Stimulated activated CD4-positive, alpha-beta T cell treated with anti-CD3 and anti-CD28 coated beads, Interleukin-1b, Interleukin-23, amount 100 ng/mL, for 24 hours (primary cell): ENCODE results near the gene GTF2F1.
A peak's percentile ranks its signal among the peaks of the same experiment; 100 is the strongest.
"Not testable (repeated sequence)": the region's sequence is repeated elsewhere in the genome, so short reads cannot be mapped to it uniquely, and the experiment has no call there.

Experiments
- DNase-seq, 4 experiments: peaks; one replicate each; pipeline ENCODE4 v3.0.0-alpha.2; 2020; ENCODE audit warnings: low read depth in 4 of 4, low spot score in 1 of 4

The GTF2F1 gene

DNA sequence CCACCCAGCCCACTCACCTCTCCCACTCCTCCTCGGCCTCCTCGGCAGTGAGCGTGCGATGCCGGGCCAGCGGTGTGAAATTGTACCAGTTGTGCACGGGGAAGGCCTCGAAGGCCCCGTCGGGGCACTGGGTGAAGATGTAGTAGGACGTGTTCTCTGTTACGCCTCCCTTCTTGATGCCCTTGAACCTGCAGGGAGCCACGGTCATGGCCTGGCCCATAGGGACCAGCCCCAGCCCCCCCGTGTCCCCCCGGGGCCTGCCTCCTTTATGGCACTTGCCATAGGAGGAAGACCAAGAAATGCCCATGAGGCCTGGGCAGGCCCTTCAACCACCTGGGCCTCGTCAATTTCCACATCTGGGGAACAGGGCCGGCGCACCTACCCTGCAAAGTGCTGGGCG lies 5.6 kb downstream of the GTF2F1 start:
- DNase-seq = no peak

DNA sequence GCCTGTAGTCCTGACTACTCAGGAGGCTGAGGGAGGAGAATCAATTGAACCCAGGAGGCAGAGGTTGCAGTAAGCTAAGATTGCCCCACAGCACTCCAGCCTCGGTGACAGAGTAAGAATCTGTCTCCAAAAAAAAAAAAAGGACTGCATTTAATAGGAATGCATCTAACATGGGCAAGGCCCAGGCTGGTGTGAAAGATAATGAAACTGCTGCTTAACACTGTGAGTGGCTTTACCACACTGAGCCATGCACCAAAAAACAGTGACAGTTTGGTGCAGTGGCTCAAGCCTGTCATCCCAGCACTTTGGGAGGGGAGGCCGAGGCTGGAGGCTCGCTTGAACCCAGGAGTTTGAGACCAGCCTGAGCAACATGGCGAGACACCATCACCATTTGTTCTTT lies 8.6 kb downstream of the GTF2F1 start:
- no peak for DNase-seq

DNA sequence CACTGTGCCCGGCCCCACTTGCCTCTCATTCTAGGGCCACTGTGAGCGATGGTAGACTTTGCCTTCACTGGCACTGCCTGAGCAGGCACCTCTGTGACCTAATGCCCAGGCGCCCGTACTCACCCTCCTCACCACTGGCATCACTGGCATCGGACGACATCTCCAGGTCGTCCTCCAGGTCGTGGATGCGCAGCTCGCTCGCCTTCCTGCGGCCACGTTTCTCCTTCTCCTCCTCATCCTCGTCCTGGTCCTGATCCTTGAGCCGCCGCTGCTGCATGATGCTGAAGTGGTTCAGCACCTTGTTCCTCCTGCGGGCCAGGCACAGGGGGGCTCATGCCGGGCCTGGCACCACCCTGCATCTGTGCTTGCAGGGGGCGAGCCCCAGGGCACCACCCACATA lies 9.8 kb downstream of the GTF2F1 start:
- no peak for DNase-seq

DNA sequence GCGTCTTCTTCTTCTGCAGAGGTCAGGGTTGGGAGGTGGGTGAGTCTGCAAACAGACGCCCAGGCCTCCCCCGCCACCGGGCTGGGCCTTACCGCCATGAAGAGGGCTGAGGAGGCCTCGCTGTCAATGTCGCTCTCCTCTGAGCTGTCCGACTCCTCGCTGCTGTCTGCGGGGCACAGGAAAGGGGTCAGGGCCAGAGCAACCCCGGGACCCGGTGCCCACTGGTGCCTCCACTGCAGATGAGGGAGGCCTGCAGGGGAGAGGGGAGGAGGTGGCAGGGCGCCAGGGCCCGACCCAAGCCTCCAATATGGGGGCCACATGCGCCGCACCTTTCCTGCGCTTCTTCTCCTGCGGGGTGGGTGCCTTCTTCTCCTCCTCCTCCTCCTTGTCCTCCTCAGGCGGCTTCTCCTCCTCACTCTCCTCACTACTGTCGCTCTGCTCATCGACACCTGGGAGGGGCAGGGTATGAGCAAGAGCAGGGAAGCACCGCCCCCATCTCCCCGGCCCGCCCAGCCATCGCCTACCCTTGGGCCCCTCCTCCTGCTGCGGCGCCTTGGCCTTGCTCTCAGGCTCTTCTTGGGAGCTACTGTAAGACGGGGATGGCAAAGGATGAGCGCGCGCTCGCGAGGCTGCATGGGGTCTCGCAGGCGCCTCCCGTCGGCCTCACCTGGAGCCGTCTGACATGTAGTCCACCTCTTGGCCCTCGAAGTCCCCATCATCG lies 11.8 kb downstream of the GTF2F1 start:
- DNase-seq = no peak

DNA sequence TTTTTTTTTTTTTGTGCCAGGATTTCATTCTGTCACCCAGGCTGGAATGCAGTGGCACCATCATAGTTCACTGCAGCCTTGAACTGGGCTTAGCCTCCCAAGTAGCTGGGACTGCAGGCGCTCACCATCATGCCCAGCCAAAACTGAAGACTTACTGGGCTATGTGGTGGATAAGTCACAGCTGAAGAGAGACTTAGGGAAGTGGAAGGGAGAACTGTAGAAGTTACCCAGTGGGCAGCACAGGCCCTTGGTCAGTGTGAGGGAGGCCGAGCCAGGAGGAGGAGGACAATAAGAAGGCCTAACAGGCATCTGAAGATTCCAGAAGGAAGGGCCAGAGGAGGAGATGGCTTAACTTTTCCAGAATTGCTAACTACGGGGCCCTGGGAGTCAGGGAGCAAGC lies 13.2 kb downstream of the GTF2F1 start:
- DNase-seq = no peak

DNA sequence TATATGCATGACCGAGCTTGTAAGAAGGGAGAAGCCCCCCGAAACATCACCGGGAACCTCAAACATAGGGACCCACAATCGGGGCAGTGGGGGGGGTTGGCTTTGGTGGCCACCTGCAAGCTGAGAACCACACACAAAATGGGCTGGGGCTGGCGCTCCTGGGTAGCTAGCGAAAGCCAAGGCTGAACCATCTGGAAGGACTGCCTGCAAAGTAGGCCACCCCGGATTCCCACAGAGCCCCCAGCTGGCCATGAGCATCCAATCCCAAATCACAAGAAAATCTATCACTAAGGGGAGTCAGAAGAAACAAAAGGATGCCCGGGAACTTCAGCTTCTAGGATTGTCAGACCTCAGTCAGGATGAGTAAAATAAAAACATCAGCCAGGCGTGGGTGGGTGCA lies 14.5 kb downstream of the GTF2F1 start:
- no peak for DNase-seq

DNA sequence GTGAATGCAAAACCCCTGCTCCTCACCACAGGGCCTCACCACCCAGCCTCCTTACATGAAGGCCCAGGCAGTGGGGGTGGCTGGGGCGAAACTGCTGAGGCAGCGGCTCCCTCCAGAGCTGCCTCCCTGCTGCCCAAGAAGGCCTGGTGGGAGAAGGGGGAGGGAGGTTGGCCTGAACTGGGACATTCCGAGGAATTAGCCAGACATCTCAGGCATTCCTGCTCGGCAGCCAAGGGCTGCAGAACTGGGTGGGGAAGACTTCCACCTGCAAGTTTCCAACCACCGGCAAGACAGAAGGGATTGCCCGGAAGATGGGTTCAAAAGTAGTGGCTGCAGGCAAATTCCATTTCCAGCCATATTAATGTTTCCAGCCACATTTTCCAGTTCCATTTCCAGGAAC lies 14.9 kb downstream of the GTF2F1 start:
- no peak for DNase-seq

DNA sequence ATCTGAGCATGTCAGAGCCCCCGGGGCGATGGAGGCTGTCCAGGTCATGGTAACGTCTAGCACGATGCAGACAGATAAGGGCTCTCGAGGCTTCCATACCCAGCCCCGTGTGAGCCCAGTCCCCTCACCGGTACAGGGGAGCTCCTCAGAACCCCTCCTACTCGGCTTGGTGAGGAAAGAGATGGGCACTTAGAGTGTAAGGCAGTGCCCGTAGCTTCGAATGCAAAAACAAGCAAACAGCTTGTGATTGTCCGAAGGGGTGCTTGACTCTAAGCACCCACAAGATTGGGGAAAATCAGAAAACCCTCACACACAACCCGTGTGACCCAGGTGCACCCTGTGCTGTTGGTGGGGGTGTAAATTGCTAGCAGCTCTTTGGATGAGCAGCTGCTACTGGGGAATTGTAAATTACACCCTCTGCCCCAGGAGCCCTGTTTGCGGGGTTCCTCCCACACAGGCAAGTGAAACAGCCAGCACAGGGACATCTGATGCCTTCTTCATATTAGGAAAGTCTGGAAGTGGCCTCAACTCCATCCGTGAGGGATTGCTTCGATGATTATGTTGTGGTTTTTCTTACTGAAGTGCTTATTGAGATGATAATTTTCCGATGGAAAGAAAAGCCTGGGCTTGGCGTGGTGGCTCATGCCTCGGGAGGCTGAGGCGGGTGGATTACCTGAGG lies 16.3 kb downstream of the GTF2F1 start:
- DNase-seq = no peak

DNA sequence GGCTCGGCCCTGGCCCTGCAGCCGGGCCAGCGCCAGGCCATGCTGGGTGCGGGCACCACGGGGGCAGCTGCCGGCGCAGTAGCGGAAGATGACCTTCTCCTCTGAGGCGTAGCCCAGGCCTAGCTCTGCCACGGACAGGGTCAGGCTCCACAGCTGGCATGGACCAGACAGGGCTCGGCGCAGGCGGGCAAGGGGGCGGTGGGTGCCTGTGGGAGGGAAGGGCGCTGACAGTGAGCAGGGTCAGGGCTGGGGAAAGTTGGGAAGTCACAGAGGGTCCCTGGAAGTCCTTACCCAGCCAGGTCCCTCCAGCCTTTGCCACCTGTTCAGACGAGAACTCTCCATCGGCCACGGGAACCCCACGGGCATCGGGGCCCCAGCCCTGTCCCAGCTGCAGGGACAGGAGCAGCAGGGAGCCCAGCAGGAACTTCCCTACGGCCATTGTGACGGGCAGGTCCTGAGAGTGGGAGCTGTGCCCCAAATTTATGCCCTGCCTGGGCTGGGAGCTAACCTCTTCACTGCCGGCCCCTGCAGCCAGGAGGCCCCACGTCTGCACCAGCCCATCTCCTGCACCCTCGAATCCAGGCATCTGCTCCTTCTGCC lies 17.5 kb downstream of the GTF2F1 start, which contains the start of gene PSPN:
Gene PSPN (minus strand): TSS at position 523 of the 600 bp plus-strand sequence. CDS start 84 bp downstream, at position 439.
- DNase-seq = no peak

DNA sequence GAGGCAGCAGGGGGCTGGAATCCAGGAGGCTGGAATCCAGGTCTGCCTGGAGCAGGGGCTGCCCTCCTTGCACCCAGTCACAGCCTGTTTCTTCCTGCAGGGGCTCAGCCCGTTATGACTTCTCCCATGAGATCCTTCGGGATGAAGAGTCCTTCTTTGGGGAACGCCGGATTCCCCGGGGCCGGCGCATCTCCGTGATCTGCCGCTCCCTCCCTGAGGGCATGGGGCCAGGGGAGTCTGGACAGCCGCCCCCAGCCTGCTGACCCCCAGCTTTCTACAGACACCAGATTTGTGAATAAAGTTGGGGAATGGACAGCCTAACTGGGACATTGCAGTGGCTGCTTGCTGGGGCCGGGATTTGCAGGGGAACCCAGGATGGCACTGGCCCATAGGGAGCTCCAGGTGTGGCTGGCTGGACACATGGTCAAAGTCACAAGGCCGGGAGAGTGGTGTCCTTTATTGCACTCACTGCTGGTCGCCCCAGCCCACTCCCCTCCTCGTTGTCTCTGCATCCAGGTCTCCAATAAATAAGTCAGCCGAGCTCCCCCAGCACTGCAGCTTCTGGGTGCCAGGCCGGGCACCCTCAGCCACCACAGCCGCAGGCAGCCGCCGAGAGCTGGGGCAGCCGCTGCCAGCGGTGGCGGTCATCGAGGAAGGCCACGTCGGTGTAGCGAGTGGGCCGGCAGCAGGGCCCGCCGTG lies 18.1 kb downstream of the GTF2F1 start:
- DNase-seq = no peak

DNA sequence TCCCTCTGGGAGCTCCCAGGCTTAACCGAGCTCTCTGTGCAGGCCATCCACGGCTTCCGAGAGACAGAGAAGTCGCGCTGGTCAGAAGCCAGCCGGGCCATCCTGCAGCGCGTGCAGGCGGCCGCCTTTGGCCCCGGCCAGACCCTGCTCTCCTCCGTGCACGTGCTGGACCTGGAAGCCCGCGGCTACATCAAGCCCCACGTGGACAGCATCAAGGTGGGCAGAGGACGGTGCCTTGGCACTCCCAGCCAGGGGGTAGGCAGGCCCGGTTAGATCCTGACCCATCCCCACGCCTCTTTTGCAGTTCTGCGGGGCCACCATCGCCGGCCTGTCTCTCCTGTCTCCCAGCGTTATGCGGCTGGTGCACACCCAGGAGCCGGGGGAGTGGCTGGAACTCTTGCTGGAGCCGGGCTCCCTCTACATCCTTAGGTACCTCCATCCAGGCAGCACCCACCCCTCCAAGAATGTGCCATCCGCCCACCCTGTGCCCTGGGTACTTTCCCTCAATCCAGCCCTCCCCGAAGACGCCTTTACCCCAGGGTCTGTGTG lies 18.7 kb downstream of the GTF2F1 start:
- no peak for DNase-seq

DNA sequence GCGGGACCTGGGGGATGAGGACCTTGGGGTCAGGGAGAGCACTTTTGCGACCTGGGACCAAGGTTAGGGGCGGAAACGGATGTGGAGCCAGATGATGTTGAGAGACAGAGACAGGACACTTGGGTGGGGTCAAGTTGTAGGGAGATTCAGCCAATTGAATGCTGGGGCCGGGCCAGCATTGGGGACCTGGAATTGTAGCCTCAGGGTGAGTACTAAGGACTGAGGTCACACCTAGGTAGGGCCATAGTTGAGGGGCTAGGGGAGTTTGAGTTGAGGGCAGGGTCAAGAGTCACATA lies 19.2 kb downstream of the GTF2F1 start:
- no peak for DNase-seq

DNA sequence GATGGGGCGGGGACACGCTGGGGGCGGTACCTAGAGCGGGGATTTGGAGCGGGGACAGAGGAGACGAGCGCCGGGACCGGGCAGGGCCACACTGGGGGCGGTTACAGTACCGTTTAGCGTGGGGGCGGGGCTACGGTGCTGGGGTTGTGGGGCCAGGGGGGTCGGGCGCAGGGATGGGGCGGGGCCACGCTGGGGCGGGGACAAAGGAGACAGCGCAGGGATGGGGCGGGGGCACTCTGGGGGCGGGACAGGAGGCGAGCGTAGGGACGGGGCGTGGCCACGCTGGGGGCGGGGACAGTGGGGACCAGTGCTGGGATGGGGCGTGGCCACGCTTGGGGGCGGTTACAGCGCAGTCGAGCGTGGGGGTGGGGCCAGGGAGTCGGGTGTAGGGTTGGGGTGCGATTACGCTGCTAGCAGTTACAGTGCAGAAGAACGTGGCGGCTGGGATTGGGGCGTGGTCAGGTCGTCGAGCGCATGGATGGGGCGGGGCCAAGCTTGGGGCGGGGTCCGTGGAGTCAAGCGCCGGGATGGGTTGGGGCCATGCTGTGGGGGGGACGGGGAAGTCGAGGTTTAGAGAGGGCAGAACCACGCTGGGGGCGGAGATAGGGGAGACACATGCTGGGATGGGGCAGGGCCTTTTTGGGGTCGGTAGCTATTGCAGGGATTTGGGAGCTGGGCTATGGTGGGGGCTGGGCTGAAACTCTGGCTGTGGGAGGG lies 19.7 kb downstream of the GTF2F1 start:
- DNase-seq = peak; percentile 99 to 100 (median 100)

DNA sequence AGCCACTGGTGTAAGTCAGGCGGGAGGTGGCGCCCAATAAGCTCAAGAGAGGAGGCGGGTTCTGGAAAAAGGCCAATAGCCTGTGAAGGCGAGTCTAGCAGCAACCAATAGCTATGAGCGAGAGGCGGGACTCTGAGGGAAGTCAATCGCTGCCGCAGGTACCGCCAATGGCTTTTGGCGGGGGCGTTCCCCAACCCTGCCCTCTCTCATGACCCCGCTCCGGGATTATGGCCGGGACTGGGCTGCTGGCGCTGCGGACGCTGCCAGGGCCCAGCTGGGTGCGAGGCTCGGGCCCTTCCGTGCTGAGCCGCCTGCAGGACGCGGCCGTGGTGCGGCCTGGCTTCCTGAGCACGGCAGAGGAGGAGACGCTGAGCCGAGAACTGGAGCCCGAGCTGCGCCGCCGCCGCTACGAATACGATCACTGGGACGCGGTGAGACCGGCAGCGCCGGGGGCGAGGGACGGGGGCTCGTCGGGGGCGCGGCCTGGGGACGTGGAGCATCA lies 20.3 kb downstream of the GTF2F1 start, which contains the start of gene ALKBH7:
Gene ALKBH7 (plus strand): TSS at position 201 of the 502 bp plus-strand sequence. CDS start 27 bp downstream, at position 228.
- peak; percentile 85 to 96 (median 92) for DNase-seq

DNA sequence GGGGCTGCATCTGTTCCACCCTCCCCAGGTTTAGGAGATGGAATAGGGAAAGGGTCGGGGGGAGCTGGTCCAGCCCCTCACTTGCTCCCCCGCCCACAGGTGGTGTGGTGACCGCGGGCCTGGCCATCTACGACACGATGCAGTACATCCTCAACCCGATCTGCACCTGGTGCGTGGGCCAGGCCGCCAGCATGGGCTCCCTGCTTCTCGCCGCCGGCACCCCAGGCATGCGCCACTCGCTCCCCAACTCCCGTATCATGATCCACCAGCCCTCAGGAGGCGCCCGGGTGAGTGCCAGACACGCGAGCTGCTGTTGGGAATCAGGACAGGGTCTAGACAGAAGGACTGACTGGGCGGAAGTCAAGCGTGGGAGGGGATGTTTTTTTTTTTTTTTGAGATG lies 28.6 kb downstream of the GTF2F1 start:
- DNase-seq = no peak

DNA sequence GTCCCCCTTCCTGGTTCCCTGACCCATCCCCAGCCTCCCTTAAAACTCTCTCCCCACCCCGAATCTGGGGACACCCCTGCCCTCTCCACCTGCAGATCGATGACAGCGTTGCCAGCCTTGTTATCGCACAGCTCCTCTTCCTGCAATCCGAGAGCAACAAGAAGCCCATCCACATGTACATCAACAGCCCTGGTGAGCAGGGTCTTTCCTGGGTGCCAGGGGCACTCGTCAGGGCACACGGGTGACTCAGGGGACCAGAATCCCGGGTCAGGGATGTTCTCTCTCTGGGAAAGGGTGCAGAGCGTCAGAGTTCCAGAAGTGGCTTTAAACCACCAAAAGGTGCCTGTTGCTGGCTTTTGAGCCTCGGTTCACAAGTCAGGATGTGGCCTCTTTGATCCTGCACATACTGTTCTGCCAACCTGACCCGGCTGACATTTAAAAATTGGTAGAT lies 30.6 kb downstream of the GTF2F1 start:
- DNase-seq = peak in 1 of 4 experiments; percentile 13

DNA sequence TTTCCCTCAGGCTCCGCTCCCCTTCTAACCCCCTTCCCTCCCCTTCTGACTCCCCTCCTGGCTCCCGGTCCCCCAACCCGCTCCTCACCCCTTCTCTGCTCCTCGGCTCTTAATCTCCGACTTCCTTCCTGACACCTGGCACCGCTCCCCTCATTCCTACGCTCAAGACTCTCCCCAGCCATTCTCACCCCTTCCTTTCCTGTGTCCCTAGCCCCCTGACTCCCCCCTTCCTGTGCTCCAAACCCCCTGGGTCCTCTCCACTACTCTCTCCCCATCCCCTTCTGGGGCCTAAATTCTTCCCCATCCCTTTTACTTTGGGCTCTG lies 31.0 kb downstream of the GTF2F1 start:
- DNase-seq = no peak

DNA sequence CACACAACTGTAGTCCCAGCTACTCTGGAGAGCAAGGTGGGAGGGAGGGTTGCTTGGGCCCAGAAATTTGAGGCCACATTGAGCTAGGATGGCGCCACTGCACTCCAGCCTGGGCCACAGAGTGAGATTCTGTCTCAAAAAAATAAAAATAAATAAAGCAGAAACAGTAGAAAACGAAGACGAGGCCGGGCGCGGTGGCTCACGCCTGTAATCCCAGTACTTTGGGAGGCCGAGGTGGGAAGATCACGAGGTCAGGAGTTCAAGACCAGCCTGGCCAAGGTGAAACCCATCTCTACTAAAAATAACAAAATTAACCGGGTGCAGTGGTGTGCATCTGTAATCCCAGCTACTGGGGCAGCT lies 32.1 kb downstream of the GTF2F1 start:
- DNase-seq = not testable (repeated sequence)

DNA sequence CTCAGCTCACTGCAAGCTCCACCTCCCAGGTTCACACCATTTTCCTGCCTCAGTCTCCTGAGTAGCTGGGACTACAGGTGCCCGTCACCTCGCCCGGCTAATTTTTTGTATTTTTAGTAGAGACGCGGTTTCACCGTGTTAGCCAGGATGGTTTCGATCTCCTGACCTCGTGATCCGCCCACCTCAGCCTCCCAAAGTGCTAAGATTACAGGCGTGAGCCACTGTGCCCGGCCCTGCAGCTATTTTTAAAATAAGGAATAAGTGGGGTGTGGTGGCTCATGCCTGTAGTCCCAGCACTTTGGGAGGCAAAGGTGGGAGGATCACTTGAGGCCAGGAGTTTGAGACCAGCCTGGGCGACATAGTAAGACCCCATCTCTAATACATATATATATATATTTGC lies 32.5 kb downstream of the GTF2F1 start:
- DNase-seq = not testable (repeated sequence)

DNA sequence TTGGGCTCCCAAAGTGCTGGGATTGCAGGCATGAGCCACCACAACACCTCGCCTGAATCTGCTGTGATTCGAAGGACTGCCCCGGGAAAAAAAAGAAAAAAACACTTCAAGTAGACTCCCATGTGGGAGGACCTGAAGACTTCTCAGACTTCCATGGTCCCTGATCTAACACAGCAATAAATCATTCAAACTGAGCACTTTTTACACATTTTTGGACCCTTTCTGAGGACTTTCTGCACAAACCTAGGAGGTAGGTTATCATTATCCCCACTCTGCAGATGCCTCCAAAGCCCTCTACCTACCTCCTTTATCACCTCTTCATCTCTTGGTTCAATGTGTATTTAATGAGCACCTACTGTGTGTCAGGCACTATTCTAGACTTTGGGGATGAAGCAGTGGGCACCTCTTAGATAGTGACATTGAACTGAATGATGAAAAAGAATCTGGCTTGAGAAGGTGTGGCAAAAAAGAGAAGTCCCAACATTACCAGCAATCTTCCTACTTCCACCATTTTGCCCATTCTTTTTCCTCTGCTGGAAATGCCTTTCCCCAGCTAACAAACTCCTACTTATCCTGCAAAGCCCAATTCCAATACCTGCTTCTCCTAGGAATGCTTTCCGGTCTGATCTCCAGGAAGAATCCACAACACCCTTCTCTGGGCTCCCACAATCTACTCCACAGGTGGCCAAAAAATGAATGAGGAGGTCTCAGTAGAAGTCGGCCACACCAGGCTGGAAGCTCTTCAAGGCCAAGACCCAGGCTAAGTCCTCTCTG lies 33.2 kb downstream of the GTF2F1 start:
- no peak for DNase-seq
